Transverse colon (tissue), 3 donors: Measurements from ENCODE around the gene SH2D4B.

ENCODE experiments used
- EP300 ChIP-seq: sonication (generic); formaldehyde crosslinking; IDR thresholded peaks from one replicate; pipeline ENCODE4 v1.6.1; 2017; ENCODE audit warnings: antibody characterized with exemption, low read depth
- POLR2A ChIP-seq: fragments of 450-650 bp; IDR thresholded peaks from one replicate; pipeline ENCODE4 v1.6.1; 2016; ENCODE audit warnings: antibody characterized with exemption, mild to moderate bottlenecking, moderate library complexity
- TF ChIP-seq, protein P1 (sequence below), 5 experiments: fragments of 200-600 bp in 3 of 5; fragments of 450-650 bp in 2 of 5; sonication (generic) in 3 of 5; IDR thresholded peaks; 1 replicate in 2 of 5; 2 replicates in 3 of 5; pipeline ENCODE4 v1.5.1; 2016 to 2017; ENCODE audit warnings: antibody characterized with exemption in 5 of 5, inconsistent platforms in 3 of 5, mild to moderate bottlenecking in 2 of 5, moderate library complexity in 1 of 5

DNA sequence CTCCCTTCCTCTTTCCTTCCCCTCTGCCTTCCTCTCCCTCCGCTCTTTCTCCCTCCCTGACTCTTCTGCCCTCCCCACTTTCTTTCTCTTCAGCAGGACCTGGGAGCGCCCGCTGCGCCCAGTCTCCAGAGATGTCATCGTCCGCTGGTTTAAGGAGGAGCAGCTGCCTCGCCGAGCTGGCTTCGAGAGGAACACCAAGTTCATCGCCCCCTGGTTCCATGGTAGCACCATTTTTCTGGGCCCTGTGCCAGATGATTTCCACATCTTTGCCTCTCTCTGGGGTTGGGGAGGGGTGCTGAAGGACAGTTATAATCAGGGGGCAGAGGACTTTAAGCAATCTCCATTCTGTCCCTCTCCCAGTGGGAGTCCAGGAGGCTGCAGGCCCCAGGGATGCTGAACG is 71.6 kb downstream of the SH2D4B start:
- TF ChIP-seq, protein P1, sequence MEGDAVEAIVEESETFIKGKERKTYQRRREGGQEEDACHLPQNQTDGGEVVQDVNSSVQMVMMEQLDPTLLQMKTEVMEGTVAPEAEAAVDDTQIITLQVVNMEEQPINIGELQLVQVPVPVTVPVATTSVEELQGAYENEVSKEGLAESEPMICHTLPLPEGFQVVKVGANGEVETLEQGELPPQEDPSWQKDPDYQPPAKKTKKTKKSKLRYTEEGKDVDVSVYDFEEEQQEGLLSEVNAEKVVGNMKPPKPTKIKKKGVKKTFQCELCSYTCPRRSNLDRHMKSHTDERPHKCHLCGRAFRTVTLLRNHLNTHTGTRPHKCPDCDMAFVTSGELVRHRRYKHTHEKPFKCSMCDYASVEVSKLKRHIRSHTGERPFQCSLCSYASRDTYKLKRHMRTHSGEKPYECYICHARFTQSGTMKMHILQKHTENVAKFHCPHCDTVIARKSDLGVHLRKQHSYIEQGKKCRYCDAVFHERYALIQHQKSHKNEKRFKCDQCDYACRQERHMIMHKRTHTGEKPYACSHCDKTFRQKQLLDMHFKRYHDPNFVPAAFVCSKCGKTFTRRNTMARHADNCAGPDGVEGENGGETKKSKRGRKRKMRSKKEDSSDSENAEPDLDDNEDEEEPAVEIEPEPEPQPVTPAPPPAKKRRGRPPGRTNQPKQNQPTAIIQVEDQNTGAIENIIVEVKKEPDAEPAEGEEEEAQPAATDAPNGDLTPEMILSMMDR (IDR thresholded peaks at IDR 0.05), result no peak
- TF ChIP-seq POLR2A, result no peak
- TF ChIP-seq EP300, result no peak
